Stimulated activated CD8-positive, alpha-beta memory T cell treated with anti-CD3 and anti-CD28 coated beads, Interleukin-2, amount 100 ng/mL, for 48 hours (primary cell): ENCODE results near the gene WDR72.
"Not testable (repeated sequence)": the region's sequence is repeated elsewhere in the genome, so short reads cannot be mapped to it uniquely, and the experiment has no call there.

Experiments used
- DNase-seq, 2 donors: peaks; one replicate each; pipeline ENCODE4 v3.0.0-alpha.2; 2020; ENCODE audit warnings: low read depth in 2 of 2

Gene WDR72

DNA sequence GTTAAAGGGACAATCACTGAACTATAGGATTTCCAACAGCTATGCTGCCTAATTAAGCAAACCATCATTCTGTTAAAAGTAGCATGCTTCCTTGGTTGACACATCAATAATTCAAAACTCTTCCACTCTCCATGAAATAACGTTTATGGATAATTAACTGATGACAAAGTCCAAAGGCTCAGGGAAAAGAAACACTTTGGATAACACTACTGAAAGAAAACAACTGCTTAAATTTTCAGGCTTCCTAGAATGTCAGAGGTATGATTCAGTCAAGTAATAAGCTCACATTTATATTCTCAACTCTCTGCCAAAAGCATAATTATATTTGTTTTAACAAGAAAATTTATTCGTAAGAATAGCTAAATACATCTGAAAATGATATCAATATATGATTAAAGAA lies 49.6 kb downstream of the WDR72 start:
- no peak for DNase-seq

DNA sequence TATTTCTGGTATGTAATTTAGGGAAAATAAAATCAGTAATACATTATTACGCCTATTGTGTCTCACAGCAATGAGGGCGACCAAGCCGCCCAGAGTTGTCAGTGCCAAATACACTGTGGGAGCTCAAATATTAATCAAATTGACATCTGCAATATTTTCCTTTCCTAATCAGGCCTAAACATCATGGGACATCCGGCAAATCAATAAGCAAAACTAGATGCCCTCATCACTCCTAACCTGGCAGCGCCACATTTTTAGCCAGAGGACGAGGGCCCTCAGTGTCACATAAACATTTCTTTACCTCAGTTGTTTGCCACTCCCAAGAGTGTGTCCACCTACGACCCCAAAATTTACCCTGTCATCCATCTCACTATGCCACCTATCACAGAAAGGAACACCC lies 64.1 kb downstream of the WDR72 start:
- DNase-seq, result no peak

GRCh38 chr15:53694476-53694874 lies 65.0 kb downstream of the WDR72 start:
- DNase-seq, result no peak

- DNase-seq, result no peak
Measured at GRCh38 chr15:53693729-53694475, 65.6 kb downstream of the WDR72 start.

GRCh38 chr15:53684162-53684561 lies 75.3 kb downstream of the WDR72 start:
- not testable (repeated sequence) for DNase-seq

DNA sequence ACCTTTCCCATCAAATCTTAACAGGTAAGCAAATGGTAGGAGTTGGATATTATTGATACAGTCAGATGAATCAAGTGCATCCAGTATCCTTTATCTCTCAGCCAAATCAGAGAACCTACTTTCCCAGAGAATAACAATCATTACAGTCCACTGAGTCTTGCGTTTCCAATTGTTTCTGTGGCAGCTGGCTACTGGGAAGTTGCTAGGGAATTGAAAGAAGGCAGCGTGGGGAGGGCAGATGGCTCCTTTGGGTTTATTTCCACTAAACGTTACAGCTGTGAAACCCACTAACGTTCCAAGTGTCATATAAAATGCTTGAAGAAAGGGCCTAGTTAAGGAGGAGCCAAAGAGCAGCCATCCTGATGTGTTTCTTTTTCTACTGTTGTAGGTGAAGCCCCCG lies 78.4 kb downstream of the WDR72 start:
- DNase-seq, result no peak

DNA sequence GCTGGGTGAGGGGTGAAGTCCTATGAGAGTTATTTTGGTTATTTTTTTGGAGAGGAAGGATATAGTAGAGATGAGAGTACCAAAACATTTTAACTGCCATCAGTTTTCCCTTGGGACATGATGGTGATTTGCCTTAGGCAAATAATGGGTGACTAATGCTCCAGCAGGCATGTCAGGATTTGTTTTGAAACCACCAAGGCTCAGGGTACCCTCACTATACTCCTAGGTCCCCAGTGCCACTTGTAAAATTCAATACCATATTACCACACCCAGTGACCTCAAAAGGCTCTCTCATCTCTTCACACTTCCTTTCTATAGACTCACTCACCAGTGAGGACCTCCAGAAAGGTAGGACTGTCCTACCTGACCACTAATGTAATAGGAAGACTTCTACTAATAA lies 83.6 kb downstream of the WDR72 start:
- no peak for DNase-seq

GRCh38 chr15:53671545-53671944 lies 87.9 kb downstream of the WDR72 start:
- DNase-seq, result no peak

- no peak for DNase-seq
Measured at GRCh38 chr15:53670701-53671100, 88.8 kb downstream of the WDR72 start.

DNA sequence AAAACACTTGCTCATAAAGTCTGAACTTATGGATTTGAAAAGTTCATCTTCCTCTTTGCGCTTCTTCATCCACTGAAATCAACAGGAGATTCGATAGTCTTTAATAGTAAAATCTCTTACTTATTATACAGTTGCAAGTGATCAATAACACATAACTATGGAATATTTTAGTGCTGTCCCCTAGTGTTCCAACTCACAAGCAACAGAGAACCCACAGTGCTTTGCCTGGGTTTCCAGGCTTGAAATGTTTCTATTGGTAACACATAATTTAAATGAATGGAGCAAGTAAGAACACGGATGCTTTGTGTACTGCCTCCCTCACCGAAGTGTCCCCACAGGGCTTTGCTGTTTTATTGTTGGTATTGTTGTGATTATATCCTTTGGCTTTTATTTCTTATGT lies 93.5 kb downstream of the WDR72 start:
- DNase-seq, result no peak

DNA sequence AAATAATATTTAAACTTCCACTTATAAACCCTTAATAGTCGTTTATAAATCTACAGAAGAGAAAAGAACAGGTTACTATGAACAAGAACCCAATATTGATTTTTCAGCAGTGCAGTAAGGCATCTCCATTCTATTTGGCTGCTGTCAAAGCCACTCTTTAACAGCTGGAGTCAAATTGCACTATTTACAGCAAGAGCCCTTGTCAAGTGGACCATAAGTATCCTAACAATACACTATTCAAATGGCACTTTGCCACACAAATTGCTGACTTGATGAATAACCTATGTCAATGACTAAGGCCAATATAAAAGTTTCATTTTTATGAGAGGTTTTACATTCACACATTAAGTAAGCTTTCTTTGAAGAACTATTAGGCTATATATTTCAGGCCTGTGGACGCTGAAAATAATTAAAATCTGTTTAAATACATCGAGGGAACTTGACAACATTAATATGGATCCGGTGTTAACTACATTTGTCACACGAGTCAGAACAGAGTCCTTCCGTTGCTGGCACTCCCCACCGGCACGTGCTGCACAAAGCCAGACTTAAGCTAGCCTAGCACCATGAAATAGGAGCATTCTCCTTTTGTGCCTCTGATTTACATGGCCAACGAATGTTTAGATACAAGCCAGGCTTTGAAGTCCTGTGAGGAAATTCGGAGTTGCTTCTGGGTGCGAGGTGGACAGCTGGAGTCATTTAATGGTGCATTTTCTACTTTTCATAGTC lies 100.5 kb downstream of the WDR72 start:
- DNase-seq, result no peak

GRCh38 chr15:53658255-53658654 lies 101.2 kb downstream of the WDR72 start:
- DNase-seq, result no peak

- DNase-seq, result no peak
Measured at GRCh38 chr15:53648934-53649333, 110.5 kb downstream of the WDR72 start.

DNA sequence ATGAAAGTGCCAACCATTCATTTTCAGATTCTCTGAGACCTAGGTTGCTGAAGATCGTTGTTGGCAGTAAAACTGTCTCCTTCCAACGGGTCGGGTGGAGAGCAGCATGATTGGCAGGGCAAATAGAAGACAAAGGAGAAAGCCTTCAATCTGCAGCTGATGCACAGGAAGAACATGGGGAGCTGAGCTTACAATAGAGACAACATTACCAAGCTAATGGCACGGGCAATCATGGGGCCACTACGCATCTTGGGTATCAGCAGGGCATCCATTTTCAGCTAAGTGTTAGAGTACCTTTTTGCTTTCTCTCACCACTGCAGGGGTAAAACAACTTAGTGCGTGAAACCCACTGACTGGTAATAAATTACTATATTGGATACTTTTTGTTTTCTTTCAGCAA lies 114.8 kb downstream of the WDR72 start:
- DNase-seq, result no peak

DNA sequence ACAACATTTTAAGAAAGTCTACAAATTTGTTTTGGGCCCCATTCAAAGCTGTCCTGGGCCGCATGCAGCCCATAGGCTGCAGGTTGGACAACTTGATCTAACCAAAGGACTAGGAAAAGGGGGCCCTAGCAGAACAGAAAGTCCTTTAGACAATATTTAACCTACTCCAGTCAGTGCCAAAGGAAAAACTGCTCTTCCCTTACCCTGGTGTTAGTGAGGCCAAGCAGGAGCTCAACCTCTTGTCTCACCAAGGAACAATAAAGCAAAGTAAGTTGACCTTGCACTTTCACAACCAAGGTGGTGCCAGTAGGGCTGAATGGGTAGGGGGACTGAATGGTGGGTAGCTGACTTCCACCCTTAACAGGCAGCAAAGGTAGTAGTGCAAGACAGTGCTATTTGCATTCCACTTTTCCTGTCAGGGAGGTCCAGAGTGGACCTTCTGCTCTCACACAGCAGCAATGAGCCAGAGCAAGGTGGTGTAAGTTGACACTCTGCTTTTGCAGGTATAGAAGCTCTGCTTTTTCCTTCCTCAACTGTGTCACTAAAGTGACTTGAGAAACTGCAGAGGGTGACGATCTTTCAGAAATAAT lies 124.9 kb downstream of the WDR72 start:
- DNase-seq, result no peak

DNA sequence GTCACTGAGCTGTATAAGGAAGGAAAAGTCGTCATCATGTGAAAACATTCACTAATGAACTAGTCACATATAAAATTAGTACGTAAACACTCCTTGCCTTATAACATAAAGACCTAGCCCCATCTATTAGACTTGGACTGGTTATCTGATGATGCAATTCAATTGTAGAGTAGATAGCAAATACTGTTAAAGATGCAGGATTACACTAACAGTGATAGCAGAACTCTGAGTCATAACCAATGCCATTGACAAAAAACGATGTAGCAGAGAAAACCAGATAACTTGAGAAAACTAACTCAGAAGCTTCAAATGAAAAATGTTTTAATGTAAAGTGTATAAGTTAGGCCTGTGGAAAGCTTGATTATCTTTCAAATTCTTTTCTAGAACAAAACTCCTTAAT lies 132.2 kb downstream of the WDR72 start:
- no peak for DNase-seq

- no peak for DNase-seq
Measured at GRCh38 chr15:53625962-53626845, 133.3 kb downstream of the WDR72 start.

GRCh38 chr15:53625260-53625659 lies 134.2 kb downstream of the WDR72 start:
- no peak for DNase-seq

DNA sequence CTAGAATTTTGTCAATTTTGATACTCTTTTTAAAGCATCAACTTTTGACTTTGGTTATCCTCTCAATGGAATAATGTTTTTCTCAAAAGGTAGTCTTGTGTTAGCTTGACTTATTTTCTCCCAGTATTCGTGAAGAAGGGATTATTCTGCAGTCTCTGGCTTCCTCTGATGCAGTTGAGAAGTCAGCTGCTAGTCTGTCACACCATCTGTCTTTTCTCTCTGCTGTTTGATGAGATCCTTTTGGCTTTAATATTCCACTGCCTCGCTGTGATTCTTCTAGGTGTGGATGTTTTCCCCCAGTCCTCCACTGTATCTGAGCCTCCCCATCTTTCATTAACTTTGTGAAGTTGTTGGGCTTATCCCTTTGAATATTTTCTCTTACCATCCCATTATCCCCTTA lies 141.0 kb downstream of the WDR72 start:
- no peak for DNase-seq

- DNase-seq, result no peak
Measured at GRCh38 chr15:53611145-53611920, 148.1 kb downstream of the WDR72 start.

DNA sequence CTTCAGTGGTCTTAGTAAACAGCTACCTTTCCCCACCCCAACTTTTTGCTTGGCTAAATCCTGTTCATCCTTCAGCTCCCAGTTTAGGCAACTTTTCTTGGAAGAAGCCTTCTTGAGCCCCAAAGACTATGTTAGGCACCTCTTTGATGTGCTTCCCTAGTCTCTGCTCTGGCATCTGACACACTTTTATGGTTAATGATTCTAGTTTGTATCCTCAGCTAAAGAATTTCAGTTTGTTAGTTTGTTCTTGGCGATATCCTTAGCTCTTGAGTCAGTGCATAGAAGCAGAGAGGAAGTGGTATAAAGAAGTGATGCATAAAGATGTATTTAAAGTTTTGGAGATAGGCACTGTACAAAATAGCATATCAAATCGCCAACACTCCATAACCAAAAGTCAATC lies 168.4 kb downstream of the WDR72 start:
- no peak for DNase-seq
